Lung (tissue), 12 donors: ENCODE data around the gene MYRFL. TPM values are rescaled to one million over a fixed set of nuclear protein-coding genes. Genes with fewer than 3 reads are reported as not detected.

ENCODE experiments used
- ATAC-seq: fragments of 200-7000 bp; cut with Tn5 transposase; one replicate; pipeline ENCODE4 v1.9.1; 2020; ENCODE audit warnings: moderate number of reproducible peaks; ENCODE audit not compliant: insufficient read depth, low FRiP score
- DNase-seq, 3 donors: peaks; one replicate each; pipeline ENCODE4 v3.0.0-alpha.2; 2013 to 2017
- H3K27ac ChIP-seq, 2 donors: one replicate each; pipeline ENCODE4 v1.5.1; 2013; ENCODE audit warnings: mild to moderate bottlenecking in 2 of 2, moderate library complexity in 2 of 2, control low read depth in 1 of 2, inconsistent platforms in 1 of 2, low read depth in 1 of 2, low read length in 1 of 2
- H3K27me3 ChIP-seq, 3 donors: one replicate each; pipeline ENCODE4 v1.5.1; 2013; ENCODE audit warnings: low read length in 2 of 3; ENCODE audit not compliant: control insufficient read depth in 3 of 3, insufficient read depth in 3 of 3
- H3K36me3 ChIP-seq, 4 donors: one replicate each; pipeline ENCODE4 v1.5.1; 2013; ENCODE audit warnings: low read length in 4 of 4, mild to moderate bottlenecking in 1 of 4, moderate library complexity in 1 of 4; ENCODE audit not compliant: control insufficient read depth in 4 of 4, insufficient read depth in 4 of 4
- H3K4me1 ChIP-seq, 5 donors: one replicate each; pipeline ENCODE4 v1.5.1; 2013; ENCODE audit warnings: low read length in 5 of 5, mild to moderate bottlenecking in 2 of 5, moderate library complexity in 1 of 5; ENCODE audit not compliant: control insufficient read depth in 5 of 5, insufficient read depth in 5 of 5
- H3K4me3 ChIP-seq: one replicate; pipeline ENCODE4 v1.5.1; 2013; ENCODE audit warnings: mild to moderate bottlenecking, control low read depth, moderate library complexity
- H3K9ac ChIP-seq, 2 donors: one replicate each; pipeline ENCODE4 v1.5.1; 2013; ENCODE audit warnings: low read length in 2 of 2, control low read depth in 1 of 2; ENCODE audit not compliant: insufficient read depth in 1 of 2
- H3K9me3 ChIP-seq, 4 donors: one replicate each; pipeline ENCODE4 v1.5.1; 2013; ENCODE audit warnings: low read length in 3 of 4, mild to moderate bottlenecking in 1 of 4, moderate library complexity in 1 of 4; ENCODE audit not compliant: control insufficient read depth in 4 of 4, insufficient read depth in 3 of 4
- CTCF ChIP-seq: IDR thresholded peaks from 2 replicates; pipeline ENCODE4 v1.5.1; 2012; ENCODE audit warnings: mild to moderate bottlenecking; ENCODE audit errors: control extremely low read depth, extremely low read depth
- WGBS, 2 donors: extraction: QIAGEN DNeasy Blood & Tissue Kit; methylation state at CpG; one replicate each; pipeline ENCODE4 v1.1.7; 2013; 5-methylcytosine and 5-hydroxymethylcytosine counted together
- polyA plus RNA-seq, 2 donors: library from polyadenylated mRNA; stranded (reverse); fragments of 200-250 nt; gene quantifications; one replicate each; pipeline ENCODE4 v1.2.1, GENCODE V29; 2013
- total RNA-seq, 2 donors: library from RNA; depleted of rRNA in 1 of 2; stranded (reverse); fragments of >200 nt in 1 of 2; gene quantifications; one replicate each; pipeline ENCODE4 v1.2.1, GENCODE V29; 2014 to 2021
- donor health status: control.
- donor health status: control.
- donor health status: Bipolar disorder and iron deficiency.
- donor health status: healthy.
- donor health status: DM: yes; HTN: yes; CAD: no.

Gene MYRFL
- total and polyA plus RNA-seq, 4 donors = 0.03 to 1.9 (median 0.15) TPM

GRCh38 chr12:70007687-70008086 lies 182.7 kb downstream of the MYRFL start:
- DNase-seq (no peak), ATAC-seq (no peak)
- Histone ChIP-seq H3K4me3 (no peak overlapping the region), H3K4me1 (peaks cover 0 to 8% (median 0%) of the 10 kb centered on the region in 5 donors), H3K27ac (no peak overlapping the region), H3K9ac (no peak overlapping the region), H3K9me3 (peaks cover 0 to 10% (median 5%) of the 10 kb centered on the region in 4 donors), H3K27me3 (no peaks in the 10 kb centered on the region), H3K36me3 (no peaks in the 10 kb centered on the region)
- WGBS, 2 donors = 76 to 84% methylated on average over 2 of the region's 2 CpGs
- TF ChIP-seq CTCF = no peak

Other genes with a start within 250 kb of the MYRFL start
- 100 to 1,000 TPM; 115 to 122 TPM for gene CCT2, start 239.8 kb upstream of the MYRFL start, total RNA-seq
- gene CCT2, start 239.8 kb upstream of the MYRFL start, polyA plus RNA-seq = 100 to 1,000 TPM in 1 of 2 donors, 10 to 100 TPM in 1; 80.3 to 113 TPM
- gene LRRC10, start 214.3 kb upstream of the MYRFL start, total RNA-seq = under 1 TPM in 1 of 2 donors, not detected in 1; 0.40 TPM
- not detected for gene LRRC10, start 214.3 kb upstream of the MYRFL start, polyA plus RNA-seq
- under 1 TPM; 0.20 to 0.52 TPM for gene BEST3, start 125.9 kb upstream of the MYRFL start, total RNA-seq
- under 1 TPM in 1 of 2 donors, not detected in 1; 0.03 TPM for gene BEST3, start 125.9 kb upstream of the MYRFL start, polyA plus RNA-seq
- 10 to 100 TPM; 32.0 to 77.0 TPM for gene RAB3IP, start 86.4 kb upstream of the MYRFL start, total RNA-seq
- gene RAB3IP, start 86.4 kb upstream of the MYRFL start, polyA plus RNA-seq = 10 to 100 TPM; 13.2 to 29.0 TPM